Cardiac fibroblast (primary cell): Measurements from ENCODE around the gene SPNS3.

ENCODE experiments used
- DNase-seq, 2 donors: peaks; one replicate each; pipeline versions ENCODE4 v3.0.0 to v3.0.0-alpha.2; 2010; ENCODE audit warnings: low read depth in 2 of 2
- H3K4me3 ChIP-seq, 2 donors: replicated peaks in 1 of 2; 1 replicate in 1 of 2; 2 replicates in 1 of 2; pipeline ENCODE4 v1.5.1; 2011; ENCODE audit warnings: low read depth in 2 of 2, low read length in 2 of 2, mild to moderate bottlenecking in 2 of 2, moderate library complexity in 1 of 2
- TF ChIP-seq, protein P1 (sequence below): IDR thresholded peaks from one replicate; pipeline ENCODE4 v1.5.1; 2011; ENCODE audit warnings: low read depth, mild to moderate bottlenecking, low read length, inconsistent platforms

SPNS3 gene

DNA sequence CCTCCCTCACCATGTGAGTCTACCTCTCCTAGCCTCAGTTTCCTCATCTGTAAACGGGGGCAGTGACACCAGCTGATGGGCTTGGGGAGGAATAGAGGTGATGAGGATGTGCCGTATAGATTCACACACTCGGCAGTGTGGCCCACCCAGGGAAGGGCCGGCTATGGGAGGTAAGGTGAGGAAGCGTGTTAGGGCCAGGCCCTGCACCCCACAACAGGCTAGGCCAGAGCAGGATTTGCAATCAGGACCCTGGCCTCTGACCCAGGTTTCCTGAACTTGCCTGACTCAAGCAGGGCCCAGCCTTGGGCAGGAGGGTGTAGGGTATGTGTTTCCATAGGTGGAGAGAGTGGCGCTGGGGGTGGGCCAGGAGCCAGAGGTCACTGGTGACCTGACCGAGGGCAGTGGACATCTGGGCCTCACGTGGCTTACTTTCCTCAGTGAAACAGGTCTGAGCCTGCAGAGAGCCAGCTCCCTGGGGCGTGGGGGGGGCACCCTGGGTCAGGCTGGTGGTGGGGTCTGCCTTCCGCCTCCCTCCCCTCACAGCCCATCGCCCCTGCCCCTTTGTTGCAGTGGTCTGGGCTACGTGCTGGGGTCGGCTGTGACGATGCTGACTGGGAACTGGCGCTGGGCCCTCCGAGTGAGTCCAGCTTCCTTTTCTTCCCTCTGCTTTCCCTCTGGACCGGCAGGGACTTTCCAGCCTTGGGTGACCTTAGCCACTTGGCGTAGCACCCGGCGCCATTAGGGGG is 12.8 kb downstream of the SPNS3 start:
- H3K4me3 ChIP-seq: no peak overlapping the region
- DNase-seq: no peak
- TF ChIP-seq, protein P1, sequence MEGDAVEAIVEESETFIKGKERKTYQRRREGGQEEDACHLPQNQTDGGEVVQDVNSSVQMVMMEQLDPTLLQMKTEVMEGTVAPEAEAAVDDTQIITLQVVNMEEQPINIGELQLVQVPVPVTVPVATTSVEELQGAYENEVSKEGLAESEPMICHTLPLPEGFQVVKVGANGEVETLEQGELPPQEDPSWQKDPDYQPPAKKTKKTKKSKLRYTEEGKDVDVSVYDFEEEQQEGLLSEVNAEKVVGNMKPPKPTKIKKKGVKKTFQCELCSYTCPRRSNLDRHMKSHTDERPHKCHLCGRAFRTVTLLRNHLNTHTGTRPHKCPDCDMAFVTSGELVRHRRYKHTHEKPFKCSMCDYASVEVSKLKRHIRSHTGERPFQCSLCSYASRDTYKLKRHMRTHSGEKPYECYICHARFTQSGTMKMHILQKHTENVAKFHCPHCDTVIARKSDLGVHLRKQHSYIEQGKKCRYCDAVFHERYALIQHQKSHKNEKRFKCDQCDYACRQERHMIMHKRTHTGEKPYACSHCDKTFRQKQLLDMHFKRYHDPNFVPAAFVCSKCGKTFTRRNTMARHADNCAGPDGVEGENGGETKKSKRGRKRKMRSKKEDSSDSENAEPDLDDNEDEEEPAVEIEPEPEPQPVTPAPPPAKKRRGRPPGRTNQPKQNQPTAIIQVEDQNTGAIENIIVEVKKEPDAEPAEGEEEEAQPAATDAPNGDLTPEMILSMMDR: no peak

DNA sequence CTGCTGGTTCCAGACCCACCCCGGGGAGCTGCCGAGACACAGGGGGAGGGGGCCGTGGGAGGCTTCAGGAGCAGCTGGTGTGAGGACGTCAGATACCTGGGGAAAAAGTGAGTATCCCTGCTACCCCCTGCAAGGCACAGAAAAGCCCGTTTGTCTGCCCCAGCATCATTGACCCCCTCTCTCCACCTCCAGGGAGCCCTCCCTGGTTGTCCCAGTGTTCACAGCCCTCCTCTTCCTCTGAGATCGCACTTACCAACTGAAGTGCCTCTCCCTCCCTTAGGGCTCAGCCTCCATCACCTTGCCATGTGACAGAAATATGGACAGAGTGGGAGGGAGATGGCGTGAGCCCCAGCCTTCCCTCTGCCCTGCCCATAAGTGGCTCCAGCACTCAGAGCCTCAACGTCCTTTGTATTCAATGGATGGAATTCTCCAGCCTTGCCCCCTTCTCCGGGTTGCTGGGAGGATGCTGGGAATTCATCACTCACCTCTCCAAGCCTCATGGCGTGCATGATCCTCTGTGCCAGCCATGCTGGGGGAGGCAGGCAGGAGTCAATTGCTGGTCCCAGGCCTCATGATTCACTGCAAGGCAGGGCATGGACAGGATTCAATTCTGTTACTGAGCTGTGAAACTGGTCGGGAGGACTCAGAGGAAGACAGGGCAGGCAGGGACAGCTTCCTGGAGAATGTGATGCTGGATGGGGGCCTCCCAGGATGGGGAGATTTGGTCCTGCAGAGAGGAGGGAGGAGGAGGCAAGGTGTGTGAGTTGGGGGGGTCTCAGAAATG is 14.6 kb downstream of the SPNS3 start:
- no peak for DNase-seq

GRCh38 chr17:4449736-4450135 is 16.0 kb downstream of the SPNS3 start:
- DNase-seq: no peak
- no peak overlapping the region for H3K4me3 ChIP-seq
- TF ChIP-seq, protein P1: no peak

More for the DNA sequence above, 14.6 kb downstream of the SPNS3 start:
- TF ChIP-seq, protein P1: no peak
- H3K4me3 ChIP-seq: no peak overlapping the region

- DNase-seq: no peak
- H3K4me3 ChIP-seq: no peak overlapping the region
- TF ChIP-seq, protein P1: no peak
Observed at GRCh38 chr17:4450710-4451316, 17.1 kb downstream of the SPNS3 start.

DNA sequence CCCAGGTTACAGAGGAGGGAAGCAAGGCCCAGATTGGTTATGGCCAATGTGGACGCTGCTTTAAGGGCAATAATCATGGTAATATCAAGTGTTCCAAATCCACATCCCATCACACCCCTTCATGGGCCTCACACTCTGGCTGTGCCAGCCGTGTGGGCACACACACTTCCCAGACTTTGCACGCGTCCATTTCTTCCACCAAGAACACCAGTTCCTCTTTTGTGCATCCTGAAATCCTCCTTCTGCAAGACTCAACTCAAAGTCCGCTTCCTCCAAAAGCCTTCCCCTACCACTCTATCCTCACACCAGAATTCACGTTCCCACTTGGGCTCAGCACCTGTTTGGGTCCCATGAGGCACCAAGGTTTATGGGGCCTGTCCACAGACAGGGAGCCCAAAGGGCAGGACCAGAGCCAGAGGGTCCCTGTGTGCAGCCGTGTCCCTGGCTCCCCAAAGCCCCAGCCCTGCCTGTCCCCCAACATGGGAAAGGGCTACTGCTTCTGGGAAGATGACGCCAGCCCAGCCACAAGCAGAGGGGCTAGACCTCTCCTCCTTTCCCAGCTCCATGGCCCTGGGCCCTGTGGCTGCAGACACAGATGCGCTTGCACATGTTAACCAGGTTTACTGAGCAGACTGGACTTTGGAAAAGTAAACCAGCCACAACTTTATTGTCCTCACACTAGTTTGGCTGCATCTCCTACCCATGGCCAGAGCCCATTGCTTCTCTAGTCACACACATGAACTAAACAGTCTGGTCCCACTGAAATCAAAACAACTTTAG is 20.3 kb downstream of the SPNS3 start:
- no peak overlapping the region for H3K4me3 ChIP-seq
- no peak for DNase-seq
- TF ChIP-seq, protein P1: no peak

GRCh38 chr17:4460661-4461060 is 26.9 kb downstream of the SPNS3 start:
- no peak overlapping the region for H3K4me3 ChIP-seq
- TF ChIP-seq, protein P1: no peak
- DNase-seq: no peak
